Neural progenitor cell (in vitro differentiated cells): Measurements from ENCODE around the gene SERPIND1.
"Not testable (repeated sequence)": the region's sequence is repeated elsewhere in the genome, so short reads cannot be mapped to it uniquely, and the experiment has no call there.

Source experiments
- EZH2 ChIP-seq: fragments of 200-600 bp; sonication (generic); IDR thresholded peaks from 2 replicates; pipeline ENCODE4 v1.6.1; 2017; ENCODE audit warnings: antibody characterized with exemption, mild to moderate bottlenecking, moderate library complexity
- EZH2phosphoT487 ChIP-seq: fragments of 200-600 bp; sonication (generic); IDR thresholded peaks from 2 replicates; pipeline ENCODE4 v1.6.1; 2017; ENCODE audit warnings: antibody characterized with exemption
- TF ChIP-seq, protein P1 (sequence below): fragments of 200-600 bp; sonication (generic); IDR thresholded peaks from 2 replicates; pipeline ENCODE4 v1.5.1; 2017; ENCODE audit warnings: antibody characterized with exemption, mild to moderate bottlenecking

DNA sequence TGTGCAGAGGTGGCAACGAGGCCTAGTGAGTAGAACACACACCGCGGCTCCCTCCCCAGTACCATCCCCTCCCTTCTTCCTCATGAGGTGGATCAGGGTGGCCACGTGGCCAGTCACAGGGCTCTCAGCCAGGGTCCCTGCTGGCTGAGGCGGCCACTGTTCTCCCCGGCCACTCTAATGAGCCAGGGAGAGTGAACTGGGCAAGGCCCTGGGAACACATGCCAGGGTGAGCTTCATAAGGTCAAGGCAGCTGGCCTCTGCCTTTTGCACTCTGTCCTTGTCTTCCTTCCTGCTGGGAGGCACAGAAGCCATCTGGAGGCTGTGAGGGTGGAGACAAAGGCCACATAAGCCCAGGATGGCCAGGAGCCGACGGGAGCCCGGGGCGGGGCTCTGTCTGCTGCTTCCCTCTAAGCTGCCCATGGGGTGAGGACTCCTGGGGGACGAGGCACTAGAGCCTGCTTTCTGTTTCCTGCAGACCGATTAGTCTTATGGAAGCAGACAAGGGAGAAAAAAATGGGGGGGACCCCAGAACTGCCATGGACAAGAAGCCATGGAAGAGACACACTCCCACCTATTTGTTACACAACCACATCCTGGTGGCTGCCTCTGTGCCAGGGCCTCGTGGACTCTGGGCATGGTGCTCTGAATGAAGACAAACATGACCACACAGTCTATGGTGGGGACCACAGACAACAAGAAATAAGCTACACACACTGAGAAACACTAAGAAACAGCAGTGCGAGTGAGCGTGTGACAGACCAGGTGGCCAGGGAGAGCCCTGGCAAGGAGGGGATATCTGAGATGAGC, 38.4 kb upstream of the SERPIND1 start:
- TF ChIP-seq, protein P1, sequence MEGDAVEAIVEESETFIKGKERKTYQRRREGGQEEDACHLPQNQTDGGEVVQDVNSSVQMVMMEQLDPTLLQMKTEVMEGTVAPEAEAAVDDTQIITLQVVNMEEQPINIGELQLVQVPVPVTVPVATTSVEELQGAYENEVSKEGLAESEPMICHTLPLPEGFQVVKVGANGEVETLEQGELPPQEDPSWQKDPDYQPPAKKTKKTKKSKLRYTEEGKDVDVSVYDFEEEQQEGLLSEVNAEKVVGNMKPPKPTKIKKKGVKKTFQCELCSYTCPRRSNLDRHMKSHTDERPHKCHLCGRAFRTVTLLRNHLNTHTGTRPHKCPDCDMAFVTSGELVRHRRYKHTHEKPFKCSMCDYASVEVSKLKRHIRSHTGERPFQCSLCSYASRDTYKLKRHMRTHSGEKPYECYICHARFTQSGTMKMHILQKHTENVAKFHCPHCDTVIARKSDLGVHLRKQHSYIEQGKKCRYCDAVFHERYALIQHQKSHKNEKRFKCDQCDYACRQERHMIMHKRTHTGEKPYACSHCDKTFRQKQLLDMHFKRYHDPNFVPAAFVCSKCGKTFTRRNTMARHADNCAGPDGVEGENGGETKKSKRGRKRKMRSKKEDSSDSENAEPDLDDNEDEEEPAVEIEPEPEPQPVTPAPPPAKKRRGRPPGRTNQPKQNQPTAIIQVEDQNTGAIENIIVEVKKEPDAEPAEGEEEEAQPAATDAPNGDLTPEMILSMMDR, result not testable (repeated sequence)
- TF ChIP-seq EZH2, EZH2phosphoT487: not testable (repeated sequence)
